ENCODE data around the gene PTPRT. TPM values are rescaled to one million over a fixed set of nuclear protein-coding genes. Genes with fewer than 3 reads are reported as not detected.

PTPRT gene
- total RNA-seq, 1 experiment from 2014 or later: not detected

DNA sequence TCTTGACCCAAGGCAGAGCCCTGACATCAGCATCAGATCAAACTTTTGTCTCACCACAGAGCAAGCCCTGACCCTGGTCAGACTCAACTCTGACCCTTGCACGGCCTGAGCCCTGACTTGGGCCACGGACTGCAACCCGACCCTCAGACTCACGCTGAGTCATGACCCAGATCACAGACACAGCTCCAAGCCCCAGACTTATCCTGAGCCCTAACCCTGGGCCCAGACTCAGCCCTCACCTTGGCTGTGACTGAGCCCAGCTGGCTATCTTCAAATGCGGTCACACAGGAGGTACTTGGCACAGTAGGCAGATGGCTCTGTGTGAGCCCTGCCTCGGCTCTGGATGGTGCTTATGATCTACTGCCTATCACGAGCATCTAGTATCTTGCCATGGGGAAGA, 602.3 kb downstream of the PTPRT start:
- Histone ChIP-seq H3K9me3 (ENCODE audit: control insufficient read depth in 1 of 2, insufficient read depth in 1 of 2, low read depth in 1 of 2, low read length in 2 of 2) (peaks cover 20 to 36% of the 10 kb centered on the region in 2 experiments; a peak in 2 of 4 replicates), H4K20me1 (ENCODE audit: insufficient read depth) (no peaks in the 10 kb centered on the region), H3K27me3 (ENCODE audit: insufficient read depth, low read length) (no peaks in the 10 kb centered on the region), H3K9me2 (ENCODE audit: insufficient read depth) (no peaks in the 10 kb centered on the region), H3K36me3 (ENCODE audit: control insufficient read depth in 1 of 2, insufficient read depth in 2 of 2, low read length in 2 of 2) (no peaks in the 10 kb centered on the region), H2AFZ (ENCODE audit: low read depth, low read length, poor library complexity, severe bottlenecking) (no peak overlapping the region), H3K4me3 (replicated peaks in 1 of 2; ENCODE audit: low read depth in 1 of 2, low read length in 2 of 2) (no peak overlapping the region), H3K9ac (ENCODE audit: low read length) (no peak overlapping the region), H3K4me2 (ENCODE audit: low read length) (no peak overlapping the region), H3K27ac (ENCODE audit: low read depth, low read length) (no peak overlapping the region), H3K79me2 (ENCODE audit: insufficient read depth, low read length) (no peaks in the 10 kb centered on the region), H3K4me1 (ENCODE audit: control insufficient read depth in 1 of 2, insufficient read depth in 2 of 2, low read length in 2 of 2) (no peaks in the 10 kb centered on the region)
- no TSS peak for BruUV-seq (replicated peaks)
- ATAC-seq (no peak), DNase-seq (ENCODE audit: low read depth, low spot score) (no peak)
- ChIA-PET POLR2A (no interaction called here), RAD21 (ENCODE audit: low non-redundant PET in 1 of 2, low total read pairs in 2 of 2, uncharacterized antibody in 2 of 2, unreplicated experiment in 2 of 2) (no interaction called here), CTCF (no interaction called here)
- intact Hi-C loops (cut with micrococcal nuclease): no loop called here
- TF ChIP-seq, protein P1, sequence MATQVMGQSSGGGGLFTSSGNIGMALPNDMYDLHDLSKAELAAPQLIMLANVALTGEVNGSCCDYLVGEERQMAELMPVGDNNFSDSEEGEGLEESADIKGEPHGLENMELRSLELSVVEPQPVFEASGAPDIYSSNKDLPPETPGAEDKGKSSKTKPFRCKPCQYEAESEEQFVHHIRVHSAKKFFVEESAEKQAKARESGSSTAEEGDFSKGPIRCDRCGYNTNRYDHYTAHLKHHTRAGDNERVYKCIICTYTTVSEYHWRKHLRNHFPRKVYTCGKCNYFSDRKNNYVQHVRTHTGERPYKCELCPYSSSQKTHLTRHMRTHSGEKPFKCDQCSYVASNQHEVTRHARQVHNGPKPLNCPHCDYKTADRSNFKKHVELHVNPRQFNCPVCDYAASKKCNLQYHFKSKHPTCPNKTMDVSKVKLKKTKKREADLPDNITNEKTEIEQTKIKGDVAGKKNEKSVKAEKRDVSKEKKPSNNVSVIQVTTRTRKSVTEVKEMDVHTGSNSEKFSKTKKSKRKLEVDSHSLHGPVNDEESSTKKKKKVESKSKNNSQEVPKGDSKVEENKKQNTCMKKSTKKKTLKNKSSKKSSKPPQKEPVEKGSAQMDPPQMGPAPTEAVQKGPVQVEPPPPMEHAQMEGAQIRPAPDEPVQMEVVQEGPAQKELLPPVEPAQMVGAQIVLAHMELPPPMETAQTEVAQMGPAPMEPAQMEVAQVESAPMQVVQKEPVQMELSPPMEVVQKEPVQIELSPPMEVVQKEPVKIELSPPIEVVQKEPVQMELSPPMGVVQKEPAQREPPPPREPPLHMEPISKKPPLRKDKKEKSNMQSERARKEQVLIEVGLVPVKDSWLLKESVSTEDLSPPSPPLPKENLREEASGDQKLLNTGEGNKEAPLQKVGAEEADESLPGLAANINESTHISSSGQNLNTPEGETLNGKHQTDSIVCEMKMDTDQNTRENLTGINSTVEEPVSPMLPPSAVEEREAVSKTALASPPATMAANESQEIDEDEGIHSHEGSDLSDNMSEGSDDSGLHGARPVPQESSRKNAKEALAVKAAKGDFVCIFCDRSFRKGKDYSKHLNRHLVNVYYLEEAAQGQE (IDR thresholded peaks at IDR 0.05; ENCODE audit: low read depth): no peak
- no peak for TF ChIP-seq ELF1 (IDR thresholded peaks at IDR 0.05; ENCODE audit: borderline replicate concordance, low read depth)
- TF ChIP-seq YY1 (IDR thresholded peaks at IDR 0.05; ENCODE audit: extremely low read depth, insufficient replicate concordance, low read depth, low read length): no peak

DNA sequence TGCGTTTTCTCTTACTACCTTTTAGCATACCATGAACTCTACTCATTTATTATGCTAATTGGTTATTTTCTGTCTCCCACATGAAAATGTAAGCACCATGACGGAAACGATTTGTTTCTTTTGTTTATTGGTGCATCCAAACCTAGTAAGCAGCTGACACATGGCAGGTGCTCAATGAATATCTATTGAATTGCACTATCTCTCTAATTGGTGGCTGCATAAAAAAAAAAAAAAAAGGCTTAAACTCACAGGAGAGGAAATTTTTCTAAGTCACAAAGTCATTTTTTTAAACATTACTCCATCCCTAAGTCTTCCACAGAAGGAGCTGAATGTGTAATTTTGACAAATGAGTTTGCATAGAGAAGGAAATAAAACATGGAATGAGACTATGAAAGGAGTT, 608.4 kb downstream of the PTPRT start:
- TF ChIP-seq CBX3 (IDR thresholded peaks at IDR 0.05; ENCODE audit: low read depth): no peak
- TF ChIP-seq, protein P2, sequence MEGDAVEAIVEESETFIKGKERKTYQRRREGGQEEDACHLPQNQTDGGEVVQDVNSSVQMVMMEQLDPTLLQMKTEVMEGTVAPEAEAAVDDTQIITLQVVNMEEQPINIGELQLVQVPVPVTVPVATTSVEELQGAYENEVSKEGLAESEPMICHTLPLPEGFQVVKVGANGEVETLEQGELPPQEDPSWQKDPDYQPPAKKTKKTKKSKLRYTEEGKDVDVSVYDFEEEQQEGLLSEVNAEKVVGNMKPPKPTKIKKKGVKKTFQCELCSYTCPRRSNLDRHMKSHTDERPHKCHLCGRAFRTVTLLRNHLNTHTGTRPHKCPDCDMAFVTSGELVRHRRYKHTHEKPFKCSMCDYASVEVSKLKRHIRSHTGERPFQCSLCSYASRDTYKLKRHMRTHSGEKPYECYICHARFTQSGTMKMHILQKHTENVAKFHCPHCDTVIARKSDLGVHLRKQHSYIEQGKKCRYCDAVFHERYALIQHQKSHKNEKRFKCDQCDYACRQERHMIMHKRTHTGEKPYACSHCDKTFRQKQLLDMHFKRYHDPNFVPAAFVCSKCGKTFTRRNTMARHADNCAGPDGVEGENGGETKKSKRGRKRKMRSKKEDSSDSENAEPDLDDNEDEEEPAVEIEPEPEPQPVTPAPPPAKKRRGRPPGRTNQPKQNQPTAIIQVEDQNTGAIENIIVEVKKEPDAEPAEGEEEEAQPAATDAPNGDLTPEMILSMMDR (IDR thresholded peaks at IDR 0.05 in 2 of 3, conservative IDR thresholded peaks at IDR 0.05 in 1 of 3; ENCODE audit: borderline replicate concordance in 1 of 3, insufficient read depth in 1 of 3, low read depth in 2 of 3, low read length in 2 of 3): no peak
- TF ChIP-seq TCF7L2 (IDR thresholded peaks at IDR 0.05; ENCODE audit: borderline replicate concordance, extremely low read depth, insufficient read depth, insufficient read length): no peak
- H3K36me3 ChIP-seq (ENCODE audit: control insufficient read depth in 1 of 2, insufficient read depth in 2 of 2, low read length in 2 of 2): no peaks in the 10 kb centered on the region
- no peaks in the 10 kb centered on the region for H4K20me1 ChIP-seq (ENCODE audit: insufficient read depth)
- no peak overlapping the region for H2AFZ ChIP-seq (ENCODE audit: low read depth, low read length, poor library complexity, severe bottlenecking)
- ChIA-PET CTCF (no interaction called here), POLR2A (no interaction called here), RAD21 (ENCODE audit: low non-redundant PET in 1 of 2, low total read pairs in 2 of 2, uncharacterized antibody in 2 of 2, unreplicated experiment in 2 of 2) (no interaction called here)
- peaks cover 13 to 15% of the 10 kb centered on the region in 2 experiments; a peak in 2 of 4 replicates for H3K9me3 ChIP-seq (ENCODE audit: control insufficient read depth in 1 of 2, insufficient read depth in 1 of 2, low read depth in 1 of 2, low read length in 2 of 2)
- BruUV-seq (replicated peaks): no TSS peak
- no peaks in the 10 kb centered on the region for H3K4me1 ChIP-seq (ENCODE audit: control insufficient read depth in 1 of 2, insufficient read depth in 2 of 2, low read length in 2 of 2)
- H3K79me2 ChIP-seq (ENCODE audit: insufficient read depth, low read length): no peaks in the 10 kb centered on the region
- H3K27me3 ChIP-seq (ENCODE audit: insufficient read depth, low read length): no peaks in the 10 kb centered on the region
- DNase-seq (ENCODE audit: low read depth, low spot score) (no peak), ATAC-seq (no peak)
- H3K9ac ChIP-seq (ENCODE audit: low read length): no peak overlapping the region
- intact Hi-C loops (cut with micrococcal nuclease): no loop called here
- no peaks in the 10 kb centered on the region for H3K9me2 ChIP-seq (ENCODE audit: insufficient read depth)
- H3K4me2 ChIP-seq (ENCODE audit: low read length): no peak overlapping the region
- no peak overlapping the region for H3K27ac ChIP-seq (ENCODE audit: low read depth, low read length)
- H3K4me3 ChIP-seq (replicated peaks in 1 of 2; ENCODE audit: low read depth in 1 of 2, low read length in 2 of 2): no peak overlapping the region

Measured in HCT116 (cell line).